Muscle layer of duodenum (tissue), 2 donors: ENCODE results near the gene AICDA.
"Not testable (repeated sequence)": the region's sequence is repeated elsewhere in the genome, so short reads cannot be mapped to it uniquely, and the experiment has no call there.

ENCODE experiments used
- H3K27ac ChIP-seq: one replicate; pipeline ENCODE4 v1.7.0; 2013; ENCODE audit warnings: mild to moderate bottlenecking, low read length
- H3K27me3 ChIP-seq: one replicate; pipeline ENCODE4 v1.7.0; 2013; ENCODE audit warnings: low read depth, mild to moderate bottlenecking, control low read depth, low read length
- H3K36me3 ChIP-seq, 2 donors: one replicate each; pipeline ENCODE4 v1.7.0; 2013; ENCODE audit warnings: low read length in 2 of 2, control low read depth in 1 of 2, mild to moderate bottlenecking in 1 of 2; ENCODE audit not compliant: insufficient read depth in 2 of 2, control insufficient read depth in 1 of 2
- H3K4me1 ChIP-seq, 2 donors: one replicate each; pipeline ENCODE4 v1.7.0; 2013; ENCODE audit warnings: low read length in 2 of 2, mild to moderate bottlenecking in 2 of 2, control low read depth in 1 of 2, moderate library complexity in 1 of 2; ENCODE audit not compliant: insufficient read depth in 2 of 2, control insufficient read depth in 1 of 2
- H3K4me3 ChIP-seq, 2 donors: one replicate each; pipeline ENCODE4 v1.7.0; 2013; ENCODE audit warnings: low read length in 2 of 2, low read depth in 1 of 2, mild to moderate bottlenecking in 1 of 2
- H3K9me3 ChIP-seq, 2 donors: one replicate each; pipeline ENCODE4 v1.7.0; 2013; ENCODE audit warnings: low read length in 2 of 2, control low read depth in 1 of 2, mild to moderate bottlenecking in 1 of 2; ENCODE audit not compliant: control insufficient read depth in 1 of 2
- donor health status: healthy.

AICDA gene

GRCh38 chr12:8637666-8638065 lies 25.0 kb upstream of the AICDA start:
- H3K4me1 ChIP-seq, result no peaks in the 10 kb centered on the region
- no peaks in the 10 kb centered on the region for H3K36me3 ChIP-seq
- no peak overlapping the region for H3K27ac ChIP-seq
- no peak overlapping the region for H3K4me3 ChIP-seq
- H3K27me3 ChIP-seq, result no peaks in the 10 kb centered on the region
- no peaks in the 10 kb centered on the region for H3K9me3 ChIP-seq

GRCh38 chr12:8637244-8637643 lies 24.6 kb upstream of the AICDA start:
- Histone ChIP-seq H3K4me1 (no peaks in the 10 kb centered on the region), H3K27me3 (no peaks in the 10 kb centered on the region), H3K9me3 (no peaks in the 10 kb centered on the region), H3K27ac (no peak overlapping the region), H3K4me3 (no peak overlapping the region), H3K36me3 (no peaks in the 10 kb centered on the region)

GRCh38 chr12:8636581-8636980 lies 23.9 kb upstream of the AICDA start:
- no peaks in the 10 kb centered on the region for H3K9me3 ChIP-seq
- no peaks in the 10 kb centered on the region for H3K27me3 ChIP-seq
- H3K27ac ChIP-seq, result no peak overlapping the region
- no peak overlapping the region for H3K4me3 ChIP-seq
- no peaks in the 10 kb centered on the region for H3K36me3 ChIP-seq
- H3K4me1 ChIP-seq, result no peaks in the 10 kb centered on the region

GRCh38 chr12:8636007-8636346 lies 23.3 kb upstream of the AICDA start:
- H3K4me1 ChIP-seq, H3K9me3 ChIP-seq, H3K27me3 ChIP-seq, H3K4me3 ChIP-seq, H3K27ac ChIP-seq, H3K36me3 ChIP-seq: not testable (repeated sequence)

- not testable (repeated sequence) for H3K27ac ChIP-seq, H3K9me3 ChIP-seq, H3K4me1 ChIP-seq, H3K27me3 ChIP-seq, H3K4me3 ChIP-seq, H3K36me3 ChIP-seq
Observed at GRCh38 chr12:8635342-8636006, 22.8 kb upstream of the AICDA start.

GRCh38 chr12:8630131-8630530 lies 17.5 kb upstream of the AICDA start:
- H3K4me1 ChIP-seq, result no peaks in the 10 kb centered on the region
- no peak overlapping the region for H3K27ac ChIP-seq
- no peaks in the 10 kb centered on the region for H3K36me3 ChIP-seq
- H3K9me3 ChIP-seq, result no peaks in the 10 kb centered on the region
- H3K4me3 ChIP-seq, result no peak overlapping the region
- no peaks in the 10 kb centered on the region for H3K27me3 ChIP-seq

- Histone ChIP-seq H3K36me3 (no peaks in the 10 kb centered on the region), H3K9me3 (no peaks in the 10 kb centered on the region), H3K27me3 (no peaks in the 10 kb centered on the region), H3K4me3 (no peak overlapping the region), H3K4me1 (no peaks in the 10 kb centered on the region), H3K27ac (no peak overlapping the region)
Observed at GRCh38 chr12:8629486-8630033, 16.9 kb upstream of the AICDA start.

GRCh38 chr12:8628731-8629130 lies 16.1 kb upstream of the AICDA start:
- no peak overlapping the region for H3K27ac ChIP-seq
- no peaks in the 10 kb centered on the region for H3K9me3 ChIP-seq
- no peak overlapping the region for H3K4me3 ChIP-seq

GRCh38 chr12:8624750-8625149 lies 12.1 kb upstream of the AICDA start:
- not testable (repeated sequence) for H3K27ac ChIP-seq, H3K4me3 ChIP-seq, H3K36me3 ChIP-seq, H3K9me3 ChIP-seq, H3K4me1 ChIP-seq, H3K27me3 ChIP-seq

More at GRCh38 chr12:8628731-8629130, 16.1 kb upstream of the AICDA start:
- Histone ChIP-seq H3K36me3 (no peaks in the 10 kb centered on the region), H3K27me3 (no peaks in the 10 kb centered on the region), H3K4me1 (no peaks in the 10 kb centered on the region)

- Histone ChIP-seq H3K36me3 (no peaks in the 10 kb centered on the region), H3K27me3 (no peaks in the 10 kb centered on the region), H3K9me3 (no peaks in the 10 kb centered on the region), H3K4me1 (no peaks in the 10 kb centered on the region), H3K27ac (no peak overlapping the region), H3K4me3 (no peak overlapping the region)
Observed at GRCh38 chr12:8622646-8623045, 10.0 kb upstream of the AICDA start.

- H3K27me3 ChIP-seq, result no peaks in the 10 kb centered on the region
- no peaks in the 10 kb centered on the region for H3K36me3 ChIP-seq
- H3K27ac ChIP-seq, result no peak overlapping the region
- H3K4me1 ChIP-seq, result no peaks in the 10 kb centered on the region
- H3K4me3 ChIP-seq, result no peak overlapping the region
- H3K9me3 ChIP-seq, result no peaks in the 10 kb centered on the region
Observed at GRCh38 chr12:8615206-8615605, 2.5 kb upstream of the AICDA start.

GRCh38 chr12:8613881-8614280 lies 1.2 kb upstream of the AICDA start:
- H3K27ac ChIP-seq, H3K36me3 ChIP-seq, H3K4me3 ChIP-seq, H3K9me3 ChIP-seq, H3K4me1 ChIP-seq, H3K27me3 ChIP-seq: not testable (repeated sequence)
